ENCODE measurements around the gene KLHL3. TPM values are rescaled to one million over a fixed set of nuclear protein-coding genes. Genes with fewer than 3 reads are reported as not detected.

Gene KLHL3
- total RNA-seq, 1 donor from 2014 or later = 6.7 TPM

GRCh38 chr5:137582218-137582617 lies 153.7 kb downstream of the KLHL3 start:
- Histone ChIP-seq H3K4me3 (no peak overlapping the region), H3K27me3 (ENCODE audit: low read depth) (no peaks in the 10 kb centered on the region), H3K9me3 (peaks cover 3% of the 10 kb centered on the region), H3K36me3 (no peaks in the 10 kb centered on the region), H3K27ac (no peak overlapping the region), H3K4me1 (no peaks in the 10 kb centered on the region)
- TF ChIP-seq, protein P1, sequence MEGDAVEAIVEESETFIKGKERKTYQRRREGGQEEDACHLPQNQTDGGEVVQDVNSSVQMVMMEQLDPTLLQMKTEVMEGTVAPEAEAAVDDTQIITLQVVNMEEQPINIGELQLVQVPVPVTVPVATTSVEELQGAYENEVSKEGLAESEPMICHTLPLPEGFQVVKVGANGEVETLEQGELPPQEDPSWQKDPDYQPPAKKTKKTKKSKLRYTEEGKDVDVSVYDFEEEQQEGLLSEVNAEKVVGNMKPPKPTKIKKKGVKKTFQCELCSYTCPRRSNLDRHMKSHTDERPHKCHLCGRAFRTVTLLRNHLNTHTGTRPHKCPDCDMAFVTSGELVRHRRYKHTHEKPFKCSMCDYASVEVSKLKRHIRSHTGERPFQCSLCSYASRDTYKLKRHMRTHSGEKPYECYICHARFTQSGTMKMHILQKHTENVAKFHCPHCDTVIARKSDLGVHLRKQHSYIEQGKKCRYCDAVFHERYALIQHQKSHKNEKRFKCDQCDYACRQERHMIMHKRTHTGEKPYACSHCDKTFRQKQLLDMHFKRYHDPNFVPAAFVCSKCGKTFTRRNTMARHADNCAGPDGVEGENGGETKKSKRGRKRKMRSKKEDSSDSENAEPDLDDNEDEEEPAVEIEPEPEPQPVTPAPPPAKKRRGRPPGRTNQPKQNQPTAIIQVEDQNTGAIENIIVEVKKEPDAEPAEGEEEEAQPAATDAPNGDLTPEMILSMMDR (IDR thresholded peaks at IDR 0.05) = no peak
- intact Hi-C loops (cut with DNase I) = no loop called here
- no peak for DNase-seq
- ATAC-seq = peak; percentile 32 to 51

GRCh38 chr5:137581776-137582175 lies 154.1 kb downstream of the KLHL3 start:
- TF ChIP-seq, protein P1 (IDR thresholded peaks at IDR 0.05) = no peak
- Histone ChIP-seq H3K4me3 (no peak overlapping the region), H3K4me1 (no peaks in the 10 kb centered on the region), H3K27ac (no peak overlapping the region), H3K27me3 (ENCODE audit: low read depth) (no peaks in the 10 kb centered on the region), H3K36me3 (no peaks in the 10 kb centered on the region), H3K9me3 (peaks cover 2% of the 10 kb centered on the region)
- intact Hi-C loops (cut with DNase I) = no loop called here
- DNase-seq = no peak
- no peak for ATAC-seq

GRCh38 chr5:137580030-137580429 lies 155.9 kb downstream of the KLHL3 start:
- DNase-seq (no peak), ATAC-seq (no peak)
- no peaks in the 10 kb centered on the region for H3K36me3 ChIP-seq
- no peak overlapping the region for H3K27ac ChIP-seq
- TF ChIP-seq, protein P1 (IDR thresholded peaks at IDR 0.05) = no peak
- H3K4me1 ChIP-seq = no peaks in the 10 kb centered on the region
- no peak overlapping the region for H3K4me3 ChIP-seq
- H3K9me3 ChIP-seq = no peaks in the 10 kb centered on the region
- H3K27me3 ChIP-seq (ENCODE audit: low read depth) = no peaks in the 10 kb centered on the region
- intact Hi-C loops (cut with DNase I) = no loop called here

- DNase-seq (no peak), ATAC-seq (no peak)
- TF ChIP-seq, protein P1 (IDR thresholded peaks at IDR 0.05) = no peak
- H3K4me1 ChIP-seq = no peaks in the 10 kb centered on the region
- no peaks in the 10 kb centered on the region for H3K36me3 ChIP-seq
- H3K27me3 ChIP-seq (ENCODE audit: low read depth) = no peaks in the 10 kb centered on the region
- no peak overlapping the region for H3K27ac ChIP-seq
- intact Hi-C loops (cut with DNase I) = no loop called here
- no peak overlapping the region for H3K4me3 ChIP-seq
- H3K9me3 ChIP-seq = no peaks in the 10 kb centered on the region
These were observed 160.0 kb downstream of the KLHL3 start for GRCh38 chr5:137575847-137576246.

DNA sequence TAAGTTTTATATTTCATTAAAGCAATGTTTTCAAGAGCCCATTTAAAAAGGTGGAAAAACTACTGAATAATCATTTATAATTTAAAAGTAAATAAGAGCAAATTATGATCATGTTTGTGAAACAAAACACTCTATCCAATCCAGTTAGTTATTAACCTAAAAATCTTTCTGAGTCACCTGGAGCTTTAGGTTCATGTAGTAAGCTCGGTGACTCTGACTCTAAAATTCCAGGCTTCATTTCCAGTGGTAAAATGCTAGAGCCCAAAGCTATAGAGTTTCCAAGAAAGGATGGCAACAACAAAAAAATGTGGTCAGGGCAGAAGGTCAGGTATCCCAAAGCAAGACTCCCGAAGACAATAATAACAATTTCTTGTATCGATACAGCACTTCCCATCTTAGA lies 160.7 kb downstream of the KLHL3 start:
- intact Hi-C loops (cut with DNase I) = no loop called here

More for the DNA sequence above, 160.7 kb downstream of the KLHL3 start:
- Histone ChIP-seq H3K27ac (no peak overlapping the region), H3K36me3 (no peaks in the 10 kb centered on the region), H3K9me3 (no peaks in the 10 kb centered on the region), H3K4me3 (no peak overlapping the region), H3K4me1 (no peaks in the 10 kb centered on the region), H3K27me3 (ENCODE audit: low read depth) (no peaks in the 10 kb centered on the region)
- DNase-seq (no peak), ATAC-seq (no peak)
- TF ChIP-seq, protein P1 (IDR thresholded peaks at IDR 0.05) = no peak
